Lower lobe of right lung (tissue), 2 donors: ENCODE measurements around the gene KICS2. TPM values are rescaled to one million over a fixed set of nuclear protein-coding genes. Genes with fewer than 3 reads are reported as not detected.

ENCODE experiments used
- ATAC-seq, 2 donors: fragments of 200-7000 bp; cut with Tn5 transposase; one replicate each; pipeline ENCODE4 v1.9.1; 2020 to 2022; ENCODE audit warnings: mild to moderate bottlenecking in 2 of 2, moderate library complexity in 2 of 2
- DNase-seq: peaks from one replicate; pipeline ENCODE4 v3.0.0-alpha.2; 2020
- H3K27ac ChIP-seq: fragments of 200-600 bp; one replicate; pipeline ENCODE4 v1.8.0; 2022
- H3K27me3 ChIP-seq: fragments of 200-600 bp; one replicate; pipeline ENCODE4 v1.8.0; 2022; ENCODE audit warnings: low read depth
- H3K36me3 ChIP-seq: fragments of 200-600 bp; one replicate; pipeline ENCODE4 v1.8.0; 2022; ENCODE audit warnings: mild to moderate bottlenecking
- H3K4me1 ChIP-seq: fragments of 200-600 bp; one replicate; pipeline ENCODE4 v1.8.0; 2022
- H3K4me3 ChIP-seq: fragments of 200-600 bp; one replicate; pipeline ENCODE4 v1.8.0; 2022; ENCODE audit warnings: mild to moderate bottlenecking
- H3K9me3 ChIP-seq: fragments of 200-600 bp; one replicate; pipeline ENCODE4 v1.8.0; 2022
- intact Hi-C: fragments of 100-400 bp; cut with DNase I; formaldehyde crosslinking; loops from one replicate; pipeline ENCODE4 v1.11.0; 2022
- total RNA-seq: library from RNA; stranded (reverse); fragmentation: NEBNext Ultra II Directional; extraction: Animal tissue kit (Norgen Biotek cat#: 25700); gene quantifications from one replicate; pipeline ENCODE4 v1.2.1, GENCODE V29; 2021
- TF ChIP-seq, protein P1 (sequence below): fragments of 200-600 bp; IDR thresholded peaks from one replicate; pipeline ENCODE4 v1.8.0; 2022; ENCODE audit warnings: antibody characterized with exemption, mild to moderate bottlenecking
- donor health status: DM: no; HTN: yes; CAD: no; lungs with severe emphysema.

Gene KICS2
- total RNA-seq, 1 donor from 2014 or later: 8.6 TPM

DNA sequence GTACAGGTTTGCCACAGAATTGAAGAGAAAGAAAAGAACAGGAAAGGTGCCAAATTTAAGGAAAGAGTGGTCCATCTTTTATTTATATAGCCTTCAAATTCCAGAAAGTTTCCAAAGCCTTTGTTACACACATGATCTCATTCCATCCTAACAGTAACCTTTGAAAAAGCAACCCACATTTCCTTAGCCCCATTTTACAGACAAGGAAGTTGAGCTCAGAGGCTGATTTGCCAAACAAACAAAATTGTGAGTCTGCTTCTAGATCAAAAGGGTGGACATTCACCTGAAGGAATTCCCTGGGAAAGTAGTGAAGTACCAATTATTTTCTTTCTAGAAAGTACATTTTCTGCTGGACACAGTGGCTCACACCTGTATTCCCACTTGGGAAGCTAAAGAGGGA lies 32.0 kb downstream of the KICS2 start:
- Histone ChIP-seq H3K4me1 (no peaks in the 10 kb centered on the region), H3K27ac (no peak overlapping the region), H3K27me3 (no peaks in the 10 kb centered on the region), H3K4me3 (no peak overlapping the region), H3K9me3 (no peaks in the 10 kb centered on the region), H3K36me3 (peaks cover 12% of the 10 kb centered on the region)
- intact Hi-C loops: no loop called here
- TF ChIP-seq, protein P1, sequence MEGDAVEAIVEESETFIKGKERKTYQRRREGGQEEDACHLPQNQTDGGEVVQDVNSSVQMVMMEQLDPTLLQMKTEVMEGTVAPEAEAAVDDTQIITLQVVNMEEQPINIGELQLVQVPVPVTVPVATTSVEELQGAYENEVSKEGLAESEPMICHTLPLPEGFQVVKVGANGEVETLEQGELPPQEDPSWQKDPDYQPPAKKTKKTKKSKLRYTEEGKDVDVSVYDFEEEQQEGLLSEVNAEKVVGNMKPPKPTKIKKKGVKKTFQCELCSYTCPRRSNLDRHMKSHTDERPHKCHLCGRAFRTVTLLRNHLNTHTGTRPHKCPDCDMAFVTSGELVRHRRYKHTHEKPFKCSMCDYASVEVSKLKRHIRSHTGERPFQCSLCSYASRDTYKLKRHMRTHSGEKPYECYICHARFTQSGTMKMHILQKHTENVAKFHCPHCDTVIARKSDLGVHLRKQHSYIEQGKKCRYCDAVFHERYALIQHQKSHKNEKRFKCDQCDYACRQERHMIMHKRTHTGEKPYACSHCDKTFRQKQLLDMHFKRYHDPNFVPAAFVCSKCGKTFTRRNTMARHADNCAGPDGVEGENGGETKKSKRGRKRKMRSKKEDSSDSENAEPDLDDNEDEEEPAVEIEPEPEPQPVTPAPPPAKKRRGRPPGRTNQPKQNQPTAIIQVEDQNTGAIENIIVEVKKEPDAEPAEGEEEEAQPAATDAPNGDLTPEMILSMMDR: no peak
- no peak for DNase-seq
- no peak for ATAC-seq

GRCh38 chr12:64189530-64189929 lies 32.6 kb downstream of the KICS2 start:
- DNase-seq: no peak
- intact Hi-C loops: loop anchor here (10.0 kb wide), 1 partner anchor 345 kb away; the partner anchor contains the start of gene SRGAP1
- Histone ChIP-seq H3K4me3 (no peak overlapping the region), H3K36me3 (peaks cover 11% of the 10 kb centered on the region), H3K27me3 (no peaks in the 10 kb centered on the region), H3K9me3 (no peaks in the 10 kb centered on the region), H3K27ac (no peak overlapping the region), H3K4me1 (no peaks in the 10 kb centered on the region)
- no peak for ATAC-seq
- TF ChIP-seq, protein P1: no peak

DNA sequence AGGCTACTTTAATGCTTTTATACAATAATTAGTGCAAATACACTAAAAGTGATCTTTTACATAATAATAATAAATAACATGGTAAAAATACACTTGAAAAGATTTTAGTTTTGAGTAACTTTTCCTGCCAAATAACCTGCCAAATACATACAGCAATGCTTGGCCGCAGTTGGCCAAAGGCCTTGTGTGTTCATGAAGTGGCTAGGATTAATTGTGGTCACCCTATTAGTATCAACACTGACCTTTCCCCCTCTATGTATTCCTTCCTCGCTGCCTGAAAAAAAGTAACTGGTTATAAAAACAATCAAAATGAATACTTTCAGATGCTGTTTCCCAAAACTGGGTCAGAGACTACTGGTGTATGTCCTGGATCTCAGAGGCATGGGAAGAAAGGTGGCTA lies 34.3 kb downstream of the KICS2 start:
- no peaks in the 10 kb centered on the region for H3K4me1 ChIP-seq
- intact Hi-C loops: loop anchor here (10.0 kb wide), 1 partner anchor 343 kb away; the partner anchor contains the start of gene SRGAP1
- H3K27ac ChIP-seq: no peak overlapping the region
- H3K4me3 ChIP-seq: no peak overlapping the region
- no peaks in the 10 kb centered on the region for H3K27me3 ChIP-seq
- DNase-seq (no peak), ATAC-seq (no peak)
- H3K36me3 ChIP-seq: no peaks in the 10 kb centered on the region
- TF ChIP-seq, protein P1: no peak
- no peaks in the 10 kb centered on the region for H3K9me3 ChIP-seq

DNA sequence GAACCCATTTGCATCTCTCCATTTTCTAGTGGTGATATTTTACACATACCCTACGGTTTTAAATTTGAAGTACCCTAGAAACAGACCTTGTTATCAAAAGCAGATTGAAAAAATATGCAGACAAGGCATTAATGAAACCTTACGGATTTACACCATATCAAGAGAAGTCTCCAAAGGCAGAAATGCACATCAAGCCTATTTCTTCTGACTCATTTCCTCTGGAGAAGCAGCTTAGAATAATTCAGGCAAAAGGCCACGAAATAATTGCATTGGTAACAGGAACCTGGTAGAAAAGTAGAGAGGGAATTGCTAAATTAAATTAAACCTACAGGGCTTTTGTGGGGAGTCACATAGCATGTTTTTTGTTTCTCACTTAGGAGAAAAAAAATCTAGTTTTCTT lies 34.7 kb downstream of the KICS2 start:
- intact Hi-C loops: loop anchor here (10.0 kb wide), 1 partner anchor 343 kb away; the partner anchor contains the start of gene SRGAP1
- Histone ChIP-seq H3K4me1 (no peaks in the 10 kb centered on the region), H3K27ac (no peak overlapping the region), H3K4me3 (no peak overlapping the region), H3K36me3 (no peaks in the 10 kb centered on the region), H3K9me3 (no peaks in the 10 kb centered on the region), H3K27me3 (no peaks in the 10 kb centered on the region)
- TF ChIP-seq, protein P1: no peak
- ATAC-seq: no peak
- no peak for DNase-seq

GRCh38 chr12:64186789-64187188 lies 35.3 kb downstream of the KICS2 start:
- intact Hi-C loops: loop anchor here (10.0 kb wide), 1 partner anchor 342 kb away; the partner anchor contains the start of gene SRGAP1
- Histone ChIP-seq H3K36me3 (no peaks in the 10 kb centered on the region), H3K4me3 (no peak overlapping the region), H3K27ac (no peak overlapping the region), H3K4me1 (no peaks in the 10 kb centered on the region), H3K27me3 (no peaks in the 10 kb centered on the region), H3K9me3 (no peaks in the 10 kb centered on the region)
- TF ChIP-seq, protein P1: no peak
- DNase-seq (no peak), ATAC-seq (peak in 1 of 2 donors; percentile 68)
